Activated T-cell treated with anti-CD3 and anti-CD28 coated beads, Interleukin-2, amount 50 U/mL, for 24 hours (primary cell): ENCODE measurements around the gene RBM38.
"Not testable (repeated sequence)": the region's sequence is repeated elsewhere in the genome, so short reads cannot be mapped to it uniquely, and the experiment has no call there.

ENCODE experiments used
- DNase-seq: peaks from one replicate; pipeline ENCODE4 v3.0.0-alpha.2; 2020
- H3K27ac Mint-ChIP-seq: 2 replicates; pipeline ENCODE4 v1.8.0; 2020; ENCODE audit warnings: mild to moderate bottlenecking, mixed read lengths
- H3K27me3 Mint-ChIP-seq: 2 replicates; pipeline ENCODE4 v1.8.0; 2020; ENCODE audit warnings: mixed read lengths
- H3K36me3 Mint-ChIP-seq: 2 replicates; pipeline ENCODE4 v1.8.0; 2020; ENCODE audit warnings: low read depth, mixed read lengths
- H3K4me1 Mint-ChIP-seq: 2 replicates; pipeline ENCODE4 v1.8.0; 2020; ENCODE audit warnings: low read depth, mixed read lengths
- H3K4me3 Mint-ChIP-seq: 2 replicates; pipeline ENCODE4 v1.8.0; 2020; ENCODE audit warnings: mild to moderate bottlenecking, moderate library complexity, mixed read lengths
- H3K9me3 Mint-ChIP-seq: 2 replicates; pipeline ENCODE4 v1.8.0; 2020; ENCODE audit warnings: mixed read lengths

The RBM38 gene

DNA sequence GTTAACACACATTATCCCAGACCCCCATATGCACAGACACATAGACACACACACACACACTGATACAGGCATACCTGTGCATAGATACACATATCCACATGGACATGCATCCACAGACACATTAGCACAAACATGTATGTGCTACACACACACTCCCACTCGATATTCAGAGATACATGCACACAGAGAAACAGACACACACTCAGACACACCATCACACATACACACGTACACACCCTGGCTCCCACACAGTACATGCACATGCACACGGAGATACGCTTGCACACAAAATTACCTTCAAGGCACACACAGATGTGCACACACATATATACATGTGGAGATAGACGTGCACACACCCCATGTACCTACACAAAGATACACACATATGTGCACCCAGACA lies 19.7 kb downstream of the RBM38 start:
- Mint-ChIP-seq H3K4me3 (no peak overlapping the region), H3K9me3 (no peaks in the 10 kb centered on the region), H3K27ac (peak overlapping the region; percentile 18), H3K36me3 (peaks cover 48% of the 10 kb centered on the region), H3K4me1 (peaks cover 12% of the 10 kb centered on the region), H3K27me3 (no peaks in the 10 kb centered on the region)
- DNase-seq: no peak

DNA sequence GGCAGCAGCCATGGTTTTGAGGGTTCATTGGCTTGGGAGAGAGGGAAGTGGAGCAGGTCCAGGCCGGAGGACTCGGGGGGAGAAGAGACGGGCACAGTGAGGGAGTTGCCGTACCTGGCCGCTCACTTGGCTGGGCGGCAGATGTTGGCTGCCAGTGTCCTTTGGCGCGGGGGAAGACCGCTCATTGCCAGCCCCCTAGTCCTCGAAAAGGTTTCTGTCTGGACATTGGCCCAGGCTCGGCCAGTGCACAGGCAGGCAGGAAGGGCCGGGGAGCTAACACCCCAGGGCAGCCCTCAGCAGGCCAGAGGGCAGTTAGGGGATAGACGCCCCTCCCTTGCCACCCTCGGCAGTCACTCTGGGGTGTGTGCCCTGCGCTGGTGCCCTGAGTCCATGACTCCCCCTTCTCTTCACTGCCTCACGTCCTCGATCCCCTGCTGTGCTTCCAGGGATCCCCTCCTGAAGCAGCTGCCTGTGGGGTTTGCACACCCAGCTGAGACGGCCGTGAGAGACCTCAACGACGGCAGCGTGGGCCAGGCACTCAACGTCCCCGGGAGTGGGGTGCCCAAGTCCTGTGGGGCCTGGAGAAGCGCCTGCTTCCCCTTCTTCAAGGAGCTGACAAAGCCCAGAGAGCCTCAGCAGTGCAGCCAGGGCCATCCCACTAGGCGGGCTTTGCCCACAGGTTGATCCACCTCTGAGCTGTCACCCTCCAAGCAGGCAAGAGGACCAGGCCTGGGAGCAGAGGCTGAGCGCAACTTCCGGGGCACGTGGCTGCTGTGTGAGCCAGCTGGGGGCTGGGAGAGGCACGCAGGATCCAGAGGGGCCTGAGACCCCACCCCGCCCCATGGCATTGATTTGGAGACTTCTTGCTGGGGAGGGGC lies 20.4 kb downstream of the RBM38 start:
- Mint-ChIP-seq H3K27ac (no peak overlapping the region), H3K27me3 (no peaks in the 10 kb centered on the region), H3K36me3 (peaks cover 41% of the 10 kb centered on the region), H3K9me3 (no peaks in the 10 kb centered on the region), H3K4me1 (peaks cover 12% of the 10 kb centered on the region), H3K4me3 (no peak overlapping the region)
- no peak for DNase-seq

DNA sequence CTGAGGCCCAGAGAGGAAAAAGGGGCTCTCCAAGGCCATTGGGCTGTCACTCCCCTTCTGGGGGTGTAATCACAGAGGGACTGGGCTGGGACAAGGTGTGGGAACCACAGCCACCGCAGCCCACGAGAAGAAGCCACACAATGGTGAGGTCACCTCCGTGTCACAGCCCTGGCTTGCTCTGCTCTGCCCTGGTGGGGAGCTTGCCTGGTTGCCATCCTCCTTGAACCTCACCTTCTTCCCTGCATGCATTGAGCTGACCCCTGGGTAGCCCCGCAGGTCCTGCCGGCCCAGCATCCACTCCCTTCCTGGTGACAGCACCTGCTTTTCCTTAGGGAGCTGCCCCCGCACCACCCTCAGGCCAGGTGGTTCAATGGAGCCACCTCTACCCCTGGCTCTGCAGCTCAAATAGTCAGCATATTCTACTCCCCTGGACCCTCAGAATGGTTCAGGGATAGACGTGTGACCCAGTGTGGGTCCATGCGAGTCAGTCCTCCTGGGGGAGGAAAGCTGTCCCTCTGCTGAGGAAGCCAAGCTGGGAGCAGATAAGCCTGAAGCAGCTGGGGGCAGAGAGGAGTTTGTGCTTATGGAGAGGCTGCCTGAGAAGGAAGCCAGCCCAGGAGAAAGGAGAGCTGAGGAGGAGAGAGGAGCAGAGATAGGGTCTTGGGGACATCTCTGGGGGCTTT lies 21.3 kb downstream of the RBM38 start:
- Mint-ChIP-seq H3K36me3 (peaks cover 32% of the 10 kb centered on the region), H3K27ac (peak overlapping the region; percentile 69), H3K4me1 (peaks cover 12% of the 10 kb centered on the region)

DNA sequence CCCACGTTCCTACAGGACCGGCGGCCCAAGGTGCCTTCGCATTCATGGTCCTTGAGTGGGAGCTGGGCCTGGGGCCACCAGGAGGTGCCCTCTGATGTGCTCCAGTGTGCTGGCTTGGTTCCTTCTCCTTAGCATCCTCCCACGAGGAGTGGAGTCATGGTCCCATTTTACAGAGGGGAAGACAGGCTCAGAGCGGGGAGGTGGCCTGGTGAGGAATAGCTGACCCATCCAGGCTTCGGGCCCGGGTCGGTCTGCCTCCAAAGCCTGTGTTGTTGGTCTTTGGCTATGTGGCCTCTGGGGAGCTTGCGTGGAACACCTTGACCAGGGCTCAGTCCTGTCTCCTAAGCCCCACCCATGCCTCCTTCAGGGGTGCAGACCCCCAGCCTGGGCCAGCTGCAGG lies 22.8 kb downstream of the RBM38 start:
- DNase-seq: no peak
- H3K4me3 Mint-ChIP-seq: no peak overlapping the region
- H3K4me1 Mint-ChIP-seq: peaks cover 15% of the 10 kb centered on the region
- no peak overlapping the region for H3K27ac Mint-ChIP-seq
- H3K36me3 Mint-ChIP-seq: peaks cover 17% of the 10 kb centered on the region
- H3K9me3 Mint-ChIP-seq: no peaks in the 10 kb centered on the region
- H3K27me3 Mint-ChIP-seq: no peaks in the 10 kb centered on the region

More for the DNA sequence above, 21.3 kb downstream of the RBM38 start:
- no peak overlapping the region for H3K4me3 Mint-ChIP-seq
- no peaks in the 10 kb centered on the region for H3K27me3 Mint-ChIP-seq
- no peaks in the 10 kb centered on the region for H3K9me3 Mint-ChIP-seq
- DNase-seq: no peak

DNA sequence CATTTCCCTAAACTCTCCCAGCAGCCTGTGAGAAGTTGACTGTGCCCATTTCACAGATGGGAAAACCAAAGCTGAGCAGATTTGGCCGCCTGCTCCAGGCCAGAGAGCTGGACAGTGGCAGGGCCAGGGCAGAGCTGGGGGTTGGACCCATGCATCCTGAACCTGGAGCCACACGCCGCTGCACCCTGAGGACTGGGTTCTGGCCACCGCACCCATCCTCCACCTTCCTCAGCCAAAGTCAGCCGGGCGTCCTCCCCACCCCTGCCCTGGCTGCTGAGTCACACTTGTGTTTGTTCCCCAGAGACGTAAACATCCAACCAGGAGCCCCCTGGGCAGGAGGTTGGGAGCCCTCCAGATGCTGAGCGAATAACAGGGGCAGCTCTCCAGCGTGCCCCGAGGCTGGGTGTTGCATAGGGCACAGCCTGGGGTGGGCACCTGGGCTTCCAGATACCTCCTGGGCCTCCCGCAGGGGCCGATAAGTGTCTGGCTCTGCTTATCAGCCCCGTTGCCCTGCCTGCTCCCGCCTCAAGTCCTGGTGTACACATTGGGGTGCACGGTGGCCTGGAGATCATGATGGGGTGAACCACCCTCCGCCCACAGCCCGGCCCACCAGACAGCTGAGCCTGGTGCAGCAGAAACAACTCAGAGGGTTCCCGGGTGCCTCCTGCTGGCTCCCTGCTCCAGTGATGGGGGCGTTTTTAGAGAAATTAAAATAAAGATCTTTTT lies 23.8 kb downstream of the RBM38 start:
- Mint-ChIP-seq H3K27me3 (no peaks in the 10 kb centered on the region), H3K4me1 (peaks cover 15% of the 10 kb centered on the region), H3K9me3 (no peaks in the 10 kb centered on the region), H3K4me3 (no peak overlapping the region), H3K36me3 (peaks cover 8% of the 10 kb centered on the region), H3K27ac (no peak overlapping the region)
- DNase-seq: no peak

DNA sequence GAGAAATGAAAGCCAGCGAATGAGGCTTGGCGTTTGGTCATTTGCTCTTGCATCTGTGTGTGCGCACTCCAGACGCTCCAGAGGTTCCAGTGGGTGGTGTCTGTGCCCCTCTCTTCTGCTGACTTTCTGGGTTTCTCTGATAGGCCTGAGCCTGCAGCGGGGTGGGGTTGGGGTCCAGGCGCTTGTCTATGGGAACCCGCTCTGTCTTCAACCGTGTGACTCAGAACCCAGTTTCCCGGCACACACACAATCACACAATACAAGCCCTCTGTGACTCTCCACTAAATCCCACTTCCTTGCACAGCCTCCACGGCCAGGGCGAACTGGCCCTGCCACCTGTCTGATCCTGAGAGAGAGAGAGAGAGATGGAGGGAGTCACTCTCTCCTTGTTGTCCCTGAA lies 24.6 kb downstream of the RBM38 start:
- H3K9me3 Mint-ChIP-seq: no peaks in the 10 kb centered on the region
- H3K4me3 Mint-ChIP-seq: no peak overlapping the region
- H3K27ac Mint-ChIP-seq: peak overlapping the region; percentile 54
- no peak for DNase-seq
- peaks cover 13% of the 10 kb centered on the region for H3K4me1 Mint-ChIP-seq
- H3K27me3 Mint-ChIP-seq: no peaks in the 10 kb centered on the region
- peaks cover 2% of the 10 kb centered on the region for H3K36me3 Mint-ChIP-seq

DNA sequence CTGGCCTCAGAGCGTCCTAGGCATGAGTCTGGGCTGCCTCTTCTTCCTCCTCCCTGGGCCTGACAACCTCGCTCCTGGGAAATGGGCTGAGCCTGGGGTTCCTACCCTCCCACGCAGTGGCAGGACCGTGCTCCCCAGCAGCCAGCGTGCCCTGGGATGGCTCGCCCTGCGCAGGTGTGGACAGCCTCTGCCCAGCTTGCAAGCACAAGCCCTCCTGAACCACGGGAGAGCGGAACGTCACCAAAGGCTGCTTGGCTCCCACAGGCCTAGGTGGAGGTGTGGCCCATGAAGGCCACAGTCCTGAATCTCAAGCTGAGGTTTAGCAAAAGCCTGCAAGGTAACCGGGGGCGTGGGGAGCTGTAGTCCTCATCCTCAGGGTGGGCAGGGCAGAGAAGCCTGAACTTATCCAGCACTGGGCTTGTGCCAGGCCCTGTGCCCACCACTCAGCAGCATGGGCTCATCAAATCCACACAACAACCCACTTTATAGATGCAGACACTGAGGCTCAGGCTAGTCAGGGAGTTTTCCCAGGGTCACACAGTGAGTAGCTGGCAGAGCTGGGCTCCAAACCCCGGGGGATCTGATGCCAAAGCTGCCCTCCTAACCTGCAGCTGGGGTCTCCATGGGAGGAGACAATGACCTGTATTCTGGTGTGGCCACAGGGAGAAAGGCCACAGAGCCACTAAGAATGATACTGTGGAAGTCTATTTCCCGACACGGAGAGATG lies 25.3 kb downstream of the RBM38 start:
- Mint-ChIP-seq H3K27me3 (no peaks in the 10 kb centered on the region), H3K36me3 (no peaks in the 10 kb centered on the region), H3K9me3 (no peaks in the 10 kb centered on the region), H3K27ac (peak overlapping the region; percentile 54), H3K4me1 (peaks cover 8% of the 10 kb centered on the region), H3K4me3 (no peak overlapping the region)
- no peak for DNase-seq

DNA sequence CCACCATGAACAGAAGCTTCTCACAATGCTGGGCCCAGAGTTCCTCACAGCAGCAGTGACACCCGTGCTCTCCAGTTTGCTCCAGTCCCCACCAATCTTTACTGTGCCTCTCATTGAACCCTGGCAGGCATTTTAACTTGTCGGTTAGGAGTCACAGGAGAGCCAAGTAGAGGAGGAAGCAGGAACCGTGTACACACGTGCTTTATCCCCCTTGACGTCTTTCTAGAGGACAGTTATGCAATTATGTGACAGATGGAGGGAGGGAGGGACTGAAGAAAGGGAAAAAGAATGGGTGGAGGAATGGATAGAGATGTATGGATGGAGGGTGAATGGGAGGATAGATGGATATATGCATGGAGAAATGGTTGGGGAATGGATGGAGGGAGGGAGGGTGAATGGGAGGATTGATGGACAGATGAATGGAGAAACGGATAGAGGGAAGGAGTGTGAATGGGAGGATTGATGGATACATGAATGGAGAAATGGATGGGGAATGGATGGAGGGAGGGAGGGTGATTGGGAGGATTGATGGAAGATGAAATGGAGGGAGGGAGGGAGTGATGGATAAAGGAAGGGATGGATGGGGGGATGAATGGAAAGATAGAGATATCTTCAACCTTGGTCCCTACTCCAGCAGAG lies 26.0 kb downstream of the RBM38 start:
- Mint-ChIP-seq H3K27me3 (no peaks in the 10 kb centered on the region), H3K4me3 (no peak overlapping the region), H3K27ac (no peak overlapping the region), H3K4me1 (peaks cover 9% of the 10 kb centered on the region), H3K36me3 (no peaks in the 10 kb centered on the region), H3K9me3 (no peaks in the 10 kb centered on the region)
- DNase-seq: no peak

DNA sequence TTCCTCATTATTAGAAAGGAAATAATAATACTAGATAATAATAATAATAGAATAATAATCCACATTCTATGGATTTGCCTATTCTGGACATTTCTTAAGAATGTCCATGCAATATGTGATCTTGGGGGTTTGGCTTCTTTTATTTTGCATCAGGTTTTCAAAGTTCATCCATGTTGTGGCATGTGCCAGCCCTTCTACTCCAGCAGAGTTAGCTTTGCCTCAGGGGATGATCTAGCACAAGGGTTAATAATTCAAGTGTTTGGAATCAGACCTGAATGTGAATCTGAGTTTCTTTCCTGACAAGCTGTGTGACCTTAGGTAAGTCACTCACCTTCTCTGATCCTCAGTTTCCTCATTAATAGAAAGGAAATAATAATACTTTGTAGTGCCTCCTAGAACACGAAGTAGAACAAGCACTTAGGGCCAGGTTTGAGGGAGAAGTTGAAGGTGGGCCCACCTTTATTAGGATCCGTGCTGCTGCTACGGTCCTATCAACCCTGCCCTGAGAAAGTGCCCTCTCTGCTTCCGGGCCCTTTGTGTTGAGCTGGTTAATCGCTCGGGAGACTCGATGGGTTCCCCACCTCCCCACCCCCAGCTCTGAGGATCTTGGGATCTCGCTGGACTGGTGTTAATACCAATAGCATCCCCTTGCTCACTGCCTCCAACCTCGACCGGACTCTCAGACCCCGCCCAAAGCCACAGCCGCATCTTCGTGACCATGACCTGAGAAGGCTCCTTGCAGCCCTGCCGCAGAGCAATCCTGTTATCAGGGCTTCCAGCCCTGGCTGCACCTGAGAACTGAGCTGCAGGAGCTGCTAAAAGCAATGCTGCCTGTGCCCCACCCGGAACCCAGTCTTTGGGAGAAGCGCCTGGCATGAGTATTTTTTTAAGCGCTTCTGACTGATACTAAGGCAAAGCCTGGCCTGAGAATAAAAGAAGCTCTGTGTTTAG lies 26.9 kb downstream of the RBM38 start:
- DNase-seq: no peak
- peak overlapping the region; percentile 6 for H3K27ac Mint-ChIP-seq
- H3K9me3 Mint-ChIP-seq: no peaks in the 10 kb centered on the region
- no peaks in the 10 kb centered on the region for H3K36me3 Mint-ChIP-seq
- H3K27me3 Mint-ChIP-seq: no peaks in the 10 kb centered on the region
- no peak overlapping the region for H3K4me3 Mint-ChIP-seq
- peaks cover 6% of the 10 kb centered on the region for H3K4me1 Mint-ChIP-seq

DNA sequence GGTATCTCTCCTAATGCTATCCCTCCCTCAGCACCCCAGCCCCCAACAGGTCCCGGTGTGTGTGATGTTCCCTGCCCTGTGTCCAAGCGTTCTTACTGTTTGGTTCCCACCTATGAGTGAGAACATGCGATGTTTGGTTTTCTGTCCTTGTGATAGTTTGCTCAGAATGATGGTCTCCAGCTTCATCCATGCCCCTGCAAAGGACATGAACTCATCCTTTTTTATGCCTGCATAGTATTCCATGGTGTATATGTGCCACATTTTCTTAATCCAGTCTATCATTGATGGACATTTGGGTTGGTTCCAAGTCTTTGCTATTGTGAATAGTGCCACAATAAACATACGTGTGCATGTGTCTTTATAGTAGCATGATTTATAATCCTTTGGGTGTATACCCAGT lies 28.3 kb downstream of the RBM38 start:
- H3K27ac Mint-ChIP-seq, H3K27me3 Mint-ChIP-seq, H3K4me1 Mint-ChIP-seq, H3K4me3 Mint-ChIP-seq, DNase-seq, H3K36me3 Mint-ChIP-seq, H3K9me3 Mint-ChIP-seq: not testable (repeated sequence)

DNA sequence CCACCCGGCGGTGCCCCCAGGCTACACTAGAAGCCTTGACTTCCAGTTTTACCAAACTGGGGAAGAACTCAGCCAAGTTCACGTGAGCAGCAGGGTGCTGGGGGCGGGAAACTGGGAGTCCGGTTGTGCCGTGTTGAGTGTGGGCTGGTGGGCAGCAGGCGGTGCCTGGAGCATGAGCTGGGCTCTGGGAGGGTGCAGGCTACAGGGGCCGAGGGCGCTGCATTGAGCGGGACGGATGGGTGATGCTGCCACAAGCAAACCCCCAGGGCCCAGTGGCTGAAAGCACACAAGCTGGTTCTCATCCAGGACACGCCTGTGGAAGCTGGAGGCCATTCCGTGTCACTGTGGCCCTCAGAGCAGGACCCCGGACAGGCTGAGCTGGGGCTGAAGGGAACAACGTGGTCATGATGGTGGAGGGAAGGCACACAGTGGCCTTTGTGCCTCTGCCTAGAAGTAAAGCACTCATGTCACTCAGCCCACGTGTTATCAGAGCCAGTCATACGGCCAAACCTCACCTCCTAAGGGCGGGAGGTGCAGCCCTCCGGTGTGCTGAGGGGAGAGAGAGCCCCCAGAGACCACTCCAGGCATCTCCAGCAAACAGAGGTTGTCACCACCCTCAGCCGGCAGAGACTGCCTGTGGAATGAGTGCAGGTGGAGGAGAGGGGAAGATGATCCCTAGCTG lies 29.5 kb downstream of the RBM38 start:
- no peaks in the 10 kb centered on the region for H3K9me3 Mint-ChIP-seq

DNA sequence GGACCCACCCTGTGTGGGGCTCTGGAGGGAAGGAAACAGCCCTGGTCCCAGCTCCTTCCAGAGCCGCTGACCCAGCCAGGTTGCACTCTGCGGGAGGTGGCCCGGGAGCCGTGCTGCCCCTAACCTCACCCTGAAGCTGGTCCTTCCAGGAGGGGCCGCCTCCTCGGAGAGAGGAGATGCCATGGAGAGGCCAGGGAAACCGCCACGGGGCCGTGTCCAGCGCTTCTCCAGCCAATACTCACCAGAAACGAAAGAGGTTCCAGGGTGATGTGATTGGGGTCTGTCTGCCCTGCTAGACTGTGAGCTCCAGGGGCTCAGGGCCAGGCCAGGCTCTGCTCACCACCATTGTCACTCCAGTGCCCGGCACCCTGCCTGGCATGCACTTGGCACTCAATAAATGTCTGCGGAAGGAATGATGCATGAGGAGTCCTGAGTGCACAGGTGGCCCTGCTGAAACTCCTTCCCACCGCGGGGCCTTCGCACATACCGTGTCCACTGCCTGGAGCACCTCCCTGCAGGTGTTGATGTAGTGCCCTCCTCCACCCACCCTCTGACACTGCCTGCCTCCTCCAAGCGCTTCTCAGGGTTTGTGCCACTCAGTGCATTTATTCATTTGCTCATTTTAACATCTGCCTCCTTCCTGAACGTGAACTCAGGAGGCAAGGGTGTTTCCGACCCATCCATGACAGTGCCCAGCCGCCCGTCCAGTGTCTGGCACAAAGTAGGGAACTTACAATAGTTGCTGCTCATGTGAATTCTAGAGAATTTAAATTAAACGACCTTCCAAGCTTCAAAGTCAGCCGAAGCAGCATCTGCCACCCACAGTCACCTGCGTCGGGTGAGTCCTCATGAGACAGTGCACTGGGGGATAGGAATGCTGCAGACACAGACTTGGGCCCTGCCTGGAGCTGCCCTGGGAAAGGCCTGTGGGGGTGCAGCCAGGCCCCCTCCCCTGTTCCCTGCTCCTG lies 30.3 kb downstream of the RBM38 start:
- Mint-ChIP-seq H3K4me3 (no peak overlapping the region), H3K4me1 (peaks cover 23% of the 10 kb centered on the region), H3K36me3 (no peaks in the 10 kb centered on the region), H3K27me3 (no peaks in the 10 kb centered on the region), H3K9me3 (no peaks in the 10 kb centered on the region), H3K27ac (no peak overlapping the region)
- no peak for DNase-seq

More for the DNA sequence above, 29.5 kb downstream of the RBM38 start:
- Mint-ChIP-seq H3K36me3 (no peaks in the 10 kb centered on the region), H3K4me3 (no peak overlapping the region), H3K4me1 (peaks cover 18% of the 10 kb centered on the region), H3K27me3 (no peaks in the 10 kb centered on the region), H3K27ac (no peak overlapping the region)
- no peak for DNase-seq
